Mononuclear cell (primary cell): Measurements from ENCODE around the gene DMAC2. TPM values are rescaled to one million over a fixed set of nuclear protein-coding genes. Genes with fewer than 3 reads are reported as not detected.
A peak's percentile ranks its signal among the peaks of the same experiment; 100 is the strongest.

ENCODE experiments used
- H3K27me3 ChIP-seq: 2 replicates; pipeline ENCODE4 v1.6.0; 2011; ENCODE audit warnings: low read length, control low read depth; ENCODE audit not compliant: insufficient read depth
- H3K4me1 ChIP-seq: 2 replicates; pipeline ENCODE4 v1.5.1; 2011; ENCODE audit warnings: mild to moderate bottlenecking, low read length, control low read depth; ENCODE audit not compliant: insufficient read depth
- H3K4me3 ChIP-seq: 2 replicates; pipeline ENCODE4 v1.5.1; 2011; ENCODE audit warnings: mild to moderate bottlenecking, low read length, moderate library complexity
- H3K9me3 ChIP-seq: 2 replicates; pipeline ENCODE4 v1.5.1; 2011; ENCODE audit warnings: low read depth, mild to moderate bottlenecking, control low read depth, low read length
- total RNA-seq: library from RNA; depleted of rRNA; stranded (reverse); fragments of >200 nt; gene quantifications from one replicate; pipeline ENCODE4 v1.2.3, GENCODE V29; 2012

DMAC2 gene
- total RNA-seq, 1 donor: 13.0 TPM

DNA sequence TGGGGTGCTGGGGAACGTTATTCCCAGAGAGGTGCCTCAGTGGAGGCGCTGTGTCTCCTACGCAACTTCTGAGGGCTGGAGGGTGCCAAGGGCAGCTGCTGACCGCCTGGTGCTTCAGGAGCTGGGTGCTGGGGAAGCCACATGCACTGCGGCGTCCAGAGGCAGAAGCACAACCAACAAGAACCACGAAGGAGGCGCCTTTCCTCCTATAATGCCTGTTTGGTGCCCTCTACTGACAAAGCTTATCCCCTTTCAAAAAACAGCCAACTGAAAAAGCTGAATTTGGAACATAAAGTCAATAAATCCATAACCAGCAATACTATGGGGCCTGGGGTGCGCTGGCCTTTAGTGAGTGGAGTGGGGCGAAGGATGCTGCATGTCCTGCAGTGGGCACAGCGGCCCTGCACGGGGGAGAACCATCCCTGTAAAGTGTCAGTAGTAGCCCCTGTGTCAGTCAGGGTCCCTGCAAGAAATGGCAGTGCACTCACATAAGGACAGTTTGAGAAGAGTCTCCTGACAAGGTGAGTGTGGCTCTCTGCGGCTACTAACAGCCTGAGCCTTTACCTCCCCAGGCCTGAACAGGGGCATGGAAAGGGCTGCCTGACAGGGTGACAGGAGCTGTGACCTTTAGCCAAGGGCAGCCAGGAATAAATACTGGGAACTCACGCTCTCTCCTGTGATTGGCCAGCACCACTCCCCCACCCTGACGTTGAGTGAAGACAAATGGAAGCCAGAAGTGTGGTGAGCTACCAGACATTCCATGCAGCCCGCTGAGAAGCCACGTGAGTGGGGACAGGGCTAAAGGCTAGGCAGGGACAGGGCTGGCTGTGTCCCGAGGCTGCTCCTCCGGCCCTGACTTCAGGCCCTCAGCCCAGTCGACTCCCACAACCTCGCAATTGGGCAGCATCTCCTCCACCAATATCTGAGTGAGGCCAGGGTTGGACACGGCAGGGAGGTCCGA is 8.0 kb downstream of the DMAC2 start:
- Histone ChIP-seq H3K4me1 (peaks cover 34% of the 10 kb centered on the region), H3K4me3 (no peak overlapping the region), H3K9me3 (no peaks in the 10 kb centered on the region), H3K27me3 (no peaks in the 10 kb centered on the region)

DNA sequence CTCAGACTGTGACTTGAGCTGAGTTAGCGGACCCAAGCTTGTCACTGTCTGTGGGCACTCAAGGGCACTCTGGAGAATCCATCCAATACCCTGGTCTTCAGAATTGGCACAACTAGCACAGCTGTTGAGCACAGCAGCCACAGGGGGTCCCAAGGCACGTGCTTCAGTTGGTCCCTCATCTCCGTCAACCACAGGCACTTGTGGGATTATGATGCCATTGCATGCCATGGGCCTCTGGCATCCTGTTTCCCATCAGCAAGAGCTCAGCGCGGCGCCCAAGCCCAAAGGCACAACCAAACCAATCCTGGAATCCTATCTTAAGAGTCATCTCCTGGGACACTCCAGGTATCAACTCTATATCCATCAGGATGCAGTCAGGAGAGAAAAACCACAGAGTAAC is 8.8 kb downstream of the DMAC2 start:
- Histone ChIP-seq H3K9me3 (no peaks in the 10 kb centered on the region), H3K27me3 (no peaks in the 10 kb centered on the region), H3K4me3 (no peak overlapping the region), H3K4me1 (peaks cover 41% of the 10 kb centered on the region)

DNA sequence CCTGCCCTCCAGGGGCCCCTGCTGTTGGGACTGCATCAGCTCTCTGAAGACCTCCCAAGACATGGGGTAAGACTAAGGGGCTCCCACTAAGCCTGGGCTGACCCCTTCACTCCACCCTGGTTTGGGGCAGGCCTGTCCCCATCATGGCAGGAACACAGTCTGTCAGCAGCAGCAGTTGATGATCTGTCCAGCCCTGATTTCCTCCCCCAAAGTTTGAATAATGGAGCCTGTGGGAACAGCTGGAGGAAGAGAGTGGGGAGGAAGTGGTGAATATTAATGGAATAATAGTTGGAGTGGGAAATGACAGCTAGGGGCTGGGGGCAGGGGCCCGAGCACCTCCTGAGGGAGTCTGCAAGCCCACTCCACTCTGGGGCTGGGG is 11.2 kb downstream of the DMAC2 start:
- H3K4me1 ChIP-seq: peaks cover 63% of the 10 kb centered on the region
- peak overlapping the region; percentile 33 for H3K4me3 ChIP-seq
- no peaks in the 10 kb centered on the region for H3K27me3 ChIP-seq
- H3K9me3 ChIP-seq: no peaks in the 10 kb centered on the region

DNA sequence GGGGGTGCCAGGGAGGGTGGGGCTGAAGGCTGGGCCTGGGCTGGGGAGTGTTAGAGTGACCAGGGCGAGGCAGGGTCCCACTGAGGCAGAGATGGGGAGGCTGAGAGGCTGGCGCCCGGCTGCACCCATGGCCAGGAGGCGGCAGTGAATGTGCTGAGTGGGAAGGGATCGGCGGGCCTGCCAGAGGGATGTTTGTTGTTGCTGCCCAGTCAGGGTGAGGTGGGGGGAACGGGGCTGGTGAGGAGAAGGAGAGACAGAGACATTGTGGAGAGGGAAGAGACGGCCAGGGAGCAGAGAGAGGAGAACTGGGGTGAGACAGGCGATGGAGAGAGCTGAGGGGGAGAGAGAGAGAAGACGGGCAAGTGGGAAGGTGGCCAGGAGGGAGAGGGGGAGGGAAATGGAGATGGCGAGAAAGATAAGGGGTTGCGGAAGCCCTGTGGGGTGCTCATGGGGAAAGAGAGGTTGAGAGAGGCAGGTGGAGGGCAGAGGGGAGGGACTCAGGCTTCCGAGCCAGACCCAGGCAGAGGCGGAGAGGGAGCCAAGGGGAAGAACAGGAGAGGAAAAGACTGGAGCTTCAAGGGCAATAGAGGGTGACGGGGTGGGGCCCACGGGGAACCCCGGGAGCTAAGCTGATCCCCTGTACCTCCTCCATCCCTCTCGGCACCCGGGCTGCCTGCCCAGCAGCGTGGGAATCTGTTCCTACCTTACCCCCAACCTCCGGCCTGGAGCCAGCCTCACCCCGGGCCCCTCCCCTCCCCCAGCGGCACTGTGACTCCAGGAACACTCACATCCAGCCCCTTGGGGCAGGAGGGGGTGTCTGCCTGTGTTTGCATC is 11.8 kb downstream of the DMAC2 start:
- Histone ChIP-seq H3K4me3 (peak overlapping the region; percentile 33), H3K4me1 (peaks cover 65% of the 10 kb centered on the region), H3K9me3 (no peaks in the 10 kb centered on the region), H3K27me3 (no peaks in the 10 kb centered on the region)

DNA sequence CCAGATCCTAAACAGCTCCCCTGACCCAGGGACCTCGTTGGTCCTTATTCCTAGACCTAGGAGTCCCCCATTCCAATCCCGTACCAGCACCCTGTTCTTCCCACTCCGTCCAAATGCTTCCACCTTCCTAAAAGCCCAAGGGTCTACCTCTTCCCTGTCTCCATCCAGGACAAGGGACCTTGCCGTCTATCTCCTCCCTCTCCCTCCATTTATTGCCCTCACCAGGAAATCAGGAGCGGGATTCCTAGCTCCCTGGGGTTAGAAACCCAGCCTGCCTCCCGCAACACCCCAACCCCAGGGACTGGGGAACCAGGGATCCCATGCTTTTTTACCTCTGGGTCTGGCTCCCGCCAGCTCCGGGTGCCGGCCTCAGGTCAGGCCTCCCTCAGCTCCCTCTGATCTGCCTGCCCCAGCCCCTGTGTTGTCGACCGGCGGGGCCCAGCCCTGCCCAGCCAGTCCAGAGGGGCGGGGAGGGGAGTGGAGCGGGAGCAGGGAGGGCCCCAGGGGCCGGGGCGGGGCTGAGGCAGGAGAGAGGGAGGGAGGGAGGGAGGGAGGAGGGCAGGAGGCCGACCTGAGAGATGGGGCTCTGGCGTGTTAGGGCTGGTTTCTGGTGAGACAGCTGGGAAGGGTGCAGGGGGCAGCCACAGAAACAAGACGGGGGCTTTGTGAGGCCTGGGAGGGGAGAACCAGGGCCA is 12.6 kb downstream of the DMAC2 start, which contains the start of gene B3GNT8:
B3GNT8 (minus strand) TSS at position 423 of the 695 bp plus-strand sequence. CDS start 596 bp downstream, outside the sequence.
- H3K27me3 ChIP-seq: no peaks in the 10 kb centered on the region
- peak within 1 kb of the TSS; percentile 55 for H3K4me3 ChIP-seq
- H3K4me1 ChIP-seq: peaks cover 73% of the 10 kb centered on the region
- H3K9me3 ChIP-seq: no peaks in the 10 kb centered on the region

DNA sequence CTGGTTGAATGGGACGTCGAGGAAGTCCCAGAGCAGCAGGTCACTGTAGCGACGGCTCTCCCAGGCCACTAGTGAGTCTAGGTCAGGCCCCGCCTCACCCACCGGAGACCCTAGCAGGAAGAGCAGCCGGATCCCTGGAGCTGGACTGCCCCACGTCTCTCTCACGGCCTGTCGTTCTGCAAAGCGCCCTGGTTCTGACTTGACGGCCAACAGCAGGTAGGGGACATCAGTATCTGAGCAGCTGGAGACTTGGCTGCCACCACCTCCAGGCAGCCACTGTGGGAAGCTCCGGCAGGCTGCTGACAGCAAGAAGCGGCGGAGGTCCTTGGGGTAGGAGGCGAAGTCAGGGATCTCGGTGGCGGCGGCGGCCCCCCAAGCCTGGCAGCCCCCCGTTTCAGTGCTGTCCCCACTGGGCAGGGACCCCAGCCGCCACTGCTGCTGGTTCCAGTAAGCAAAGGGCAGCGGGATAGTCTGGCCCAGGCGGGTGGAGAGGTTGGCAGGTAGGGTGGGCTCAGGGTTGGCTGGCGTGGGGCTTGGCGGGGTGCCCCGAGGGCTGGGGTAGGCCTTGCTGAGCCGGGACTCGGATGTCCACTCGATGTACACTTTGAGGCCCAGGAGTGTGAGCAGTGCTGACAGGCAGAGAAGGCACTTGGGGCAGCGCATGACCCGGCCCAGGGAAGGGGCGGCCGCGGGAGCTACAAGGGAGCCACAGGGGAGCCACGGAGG is 13.4 kb downstream of the DMAC2 start:
- peak overlapping the region; percentile 55 for H3K4me3 ChIP-seq
- no peaks in the 10 kb centered on the region for H3K27me3 ChIP-seq
- peaks cover 80% of the 10 kb centered on the region for H3K4me1 ChIP-seq
- no peaks in the 10 kb centered on the region for H3K9me3 ChIP-seq

DNA sequence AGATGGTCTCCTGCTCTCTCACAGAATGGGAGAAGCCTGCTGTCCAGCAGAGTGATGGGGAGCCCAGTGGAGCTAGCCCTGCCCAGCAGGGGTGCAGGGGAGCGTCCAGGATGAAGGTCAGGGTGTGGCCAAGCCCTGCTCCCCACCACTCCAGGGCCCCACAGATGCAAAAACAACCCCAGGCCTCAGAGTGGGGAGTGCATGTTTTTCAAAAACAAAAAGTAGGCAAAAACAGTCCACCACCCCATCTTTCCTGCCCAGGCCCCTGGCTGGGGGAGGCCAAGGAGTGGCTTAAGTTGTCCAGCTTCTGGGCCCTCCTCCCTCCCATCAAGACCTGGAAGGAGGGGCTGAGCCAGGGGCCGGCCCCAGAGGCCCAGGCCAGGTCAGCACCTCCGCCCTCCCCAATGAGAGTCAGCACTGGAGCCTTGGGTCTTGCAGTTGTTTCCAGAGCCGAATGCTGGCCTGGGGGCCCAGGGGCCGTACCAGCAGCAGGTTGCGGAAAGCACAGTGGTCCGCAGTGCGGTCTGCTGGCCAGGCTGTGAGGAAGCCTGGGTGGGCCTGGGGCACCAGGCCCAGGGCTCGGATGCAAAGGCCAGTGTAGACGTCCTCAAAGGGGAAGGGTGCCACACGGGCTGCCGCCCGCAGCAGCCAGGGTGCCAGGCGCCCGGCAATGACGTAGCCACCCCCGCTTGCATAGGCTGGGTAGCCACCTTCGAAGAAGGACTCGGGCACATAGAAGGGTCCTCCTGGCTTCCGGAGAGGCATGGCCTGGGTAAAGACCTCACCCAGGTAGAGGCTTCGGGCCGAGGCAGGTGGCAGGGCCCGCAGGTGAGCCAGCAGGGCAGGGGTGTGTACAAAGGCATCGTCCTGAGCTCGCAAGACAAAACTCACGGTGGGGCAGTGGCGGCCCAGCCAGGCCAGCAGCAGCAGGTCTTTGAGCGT is 14.3 kb downstream of the DMAC2 start:
- Histone ChIP-seq H3K4me3 (peak overlapping the region; percentile 55), H3K9me3 (no peaks in the 10 kb centered on the region), H3K4me1 (peaks cover 81% of the 10 kb centered on the region), H3K27me3 (no peaks in the 10 kb centered on the region)

DNA sequence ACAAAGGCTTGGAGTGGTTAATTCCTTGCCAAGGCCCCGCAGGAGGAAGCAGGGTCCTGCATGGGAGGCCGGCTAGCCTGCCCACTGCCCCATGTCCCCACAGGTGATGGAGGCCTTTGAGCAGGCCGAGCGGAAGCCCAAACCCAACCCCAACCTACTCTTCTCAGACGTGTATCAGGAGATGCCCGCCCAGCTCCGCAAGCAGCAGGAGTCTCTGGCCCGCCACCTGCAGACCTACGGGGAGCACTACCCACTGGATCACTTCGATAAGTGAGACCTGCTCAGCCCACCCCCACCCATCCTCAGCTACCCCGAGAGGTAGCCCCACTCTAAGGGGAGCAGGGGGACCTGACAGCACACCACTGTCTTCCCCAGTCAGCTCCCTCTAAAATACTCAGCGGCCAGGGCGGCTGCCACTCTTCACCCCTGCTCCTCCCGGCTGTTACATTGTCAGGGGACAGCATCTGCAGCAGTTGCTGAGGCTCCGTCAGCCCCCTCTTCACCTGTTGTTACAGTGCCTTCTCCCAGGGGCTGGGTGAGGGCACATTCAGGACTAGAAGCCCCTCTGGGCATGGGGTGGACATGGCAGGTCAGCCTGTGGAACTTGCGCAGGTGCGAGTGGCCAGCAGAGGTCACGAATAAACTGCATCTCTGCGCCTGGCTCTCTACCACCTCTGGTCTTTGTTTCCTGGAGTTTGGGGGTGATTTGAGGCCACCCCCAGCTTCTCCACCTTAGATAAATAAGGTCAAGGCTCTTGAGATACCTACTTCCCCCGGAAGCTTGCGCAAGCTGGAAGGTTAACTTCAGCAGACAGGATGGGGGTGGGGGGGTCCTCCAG is 15.2 kb downstream of the DMAC2 start:
- Histone ChIP-seq H3K9me3 (no peaks in the 10 kb centered on the region), H3K4me3 (peak overlapping the region; percentile 55), H3K4me1 (peaks cover 90% of the 10 kb centered on the region), H3K27me3 (no peaks in the 10 kb centered on the region)

DNA sequence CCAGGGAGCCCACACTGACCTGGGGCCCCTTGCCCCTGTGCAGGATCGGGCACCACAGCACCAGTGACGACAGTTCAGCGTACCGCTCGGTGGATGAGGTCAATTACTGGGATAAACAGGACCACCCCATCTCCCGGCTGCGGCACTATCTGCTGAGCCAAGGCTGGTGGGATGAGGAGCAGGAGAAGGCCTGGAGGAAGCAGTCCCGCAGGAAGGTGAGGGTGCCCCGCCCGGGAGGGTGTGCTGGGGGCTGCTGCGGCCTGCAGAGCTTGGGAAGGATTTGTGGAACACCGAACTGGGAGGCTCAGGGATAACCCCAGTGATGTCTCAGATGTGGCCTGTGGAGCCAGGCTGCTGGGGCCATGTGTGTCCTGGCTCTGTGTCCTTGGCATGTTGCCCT is 16.8 kb downstream of the DMAC2 start:
- H3K27me3 ChIP-seq: no peaks in the 10 kb centered on the region
- peaks cover 91% of the 10 kb centered on the region for H3K4me1 ChIP-seq
- no peaks in the 10 kb centered on the region for H3K9me3 ChIP-seq
- no peak overlapping the region for H3K4me3 ChIP-seq

DNA sequence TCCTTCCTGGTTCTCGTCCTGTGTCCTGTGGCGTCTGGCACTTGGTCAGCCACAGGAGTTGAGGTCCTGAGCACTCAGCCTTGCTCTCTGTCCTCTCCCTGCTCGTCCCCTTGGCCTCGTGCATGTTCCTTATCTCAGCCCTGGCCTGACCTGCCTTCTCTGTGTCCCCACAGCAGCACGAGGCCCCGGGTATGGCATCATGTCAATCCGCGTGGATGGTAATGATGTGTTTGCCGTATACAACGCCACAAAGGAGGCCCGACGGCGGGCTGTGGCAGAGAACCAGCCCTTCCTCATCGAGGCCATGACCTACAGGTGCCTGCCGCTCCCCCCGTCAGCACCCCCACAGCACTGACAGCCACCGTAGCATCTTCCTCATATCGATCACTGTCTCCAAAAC is 17.3 kb downstream of the DMAC2 start:
- Histone ChIP-seq H3K9me3 (no peaks in the 10 kb centered on the region), H3K4me1 (peaks cover 86% of the 10 kb centered on the region), H3K4me3 (no peak overlapping the region), H3K27me3 (no peaks in the 10 kb centered on the region)

DNA sequence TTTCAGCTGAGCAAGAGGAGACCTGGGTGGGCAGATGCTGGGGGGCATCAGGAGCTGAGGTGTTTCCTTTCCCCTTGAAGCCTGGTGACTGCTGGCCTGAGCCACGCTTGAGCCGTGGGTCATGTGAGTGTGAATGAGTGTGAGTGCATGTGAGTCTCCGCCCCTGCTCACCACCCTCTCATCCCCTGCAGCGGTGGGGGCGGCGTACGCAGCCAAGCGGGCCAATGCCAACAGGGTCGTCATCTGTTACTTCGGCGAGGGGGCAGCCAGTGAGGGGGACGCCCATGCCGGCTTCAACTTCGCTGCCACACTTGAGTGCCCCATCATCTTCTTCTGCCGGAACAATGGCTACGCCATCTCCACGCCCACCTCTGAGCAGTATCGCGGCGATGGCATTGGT is 17.7 kb downstream of the DMAC2 start:
- Histone ChIP-seq H3K27me3 (no peaks in the 10 kb centered on the region), H3K9me3 (no peaks in the 10 kb centered on the region), H3K4me1 (peaks cover 83% of the 10 kb centered on the region), H3K4me3 (no peak overlapping the region)

DNA sequence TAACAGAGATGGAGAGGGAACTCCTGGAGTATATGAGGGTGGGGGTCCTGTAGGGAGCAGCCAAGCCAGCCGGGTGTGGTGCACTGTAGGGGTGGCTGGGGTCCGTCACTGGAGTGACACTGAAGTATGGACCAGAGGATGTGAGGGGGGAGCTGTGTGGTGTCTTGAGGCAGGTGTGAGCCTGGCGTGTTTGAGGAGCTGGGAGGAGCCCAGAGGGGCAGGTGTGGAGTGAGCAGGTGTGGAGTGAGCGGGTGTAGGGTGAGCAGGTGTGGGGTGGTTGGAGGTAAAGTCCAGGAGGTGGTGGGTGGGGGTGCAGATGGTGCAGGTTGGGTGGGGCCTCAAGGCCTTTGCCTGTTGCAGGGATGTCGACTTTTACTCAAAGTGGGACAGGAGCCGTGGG is 18.4 kb downstream of the DMAC2 start:
- no peak overlapping the region for H3K4me3 ChIP-seq
- peaks cover 76% of the 10 kb centered on the region for H3K4me1 ChIP-seq
- no peaks in the 10 kb centered on the region for H3K9me3 ChIP-seq
- no peaks in the 10 kb centered on the region for H3K27me3 ChIP-seq
